Measurements from ENCODE around the gene MRPS34. TPM values are rescaled to one million over a fixed set of nuclear protein-coding genes. Genes with fewer than 3 reads are reported as not detected.

Gene MRPS34
- total RNA-seq, 3 donors from 2014 or later: 89.1 to 107 (median 91.0) TPM

DNA sequence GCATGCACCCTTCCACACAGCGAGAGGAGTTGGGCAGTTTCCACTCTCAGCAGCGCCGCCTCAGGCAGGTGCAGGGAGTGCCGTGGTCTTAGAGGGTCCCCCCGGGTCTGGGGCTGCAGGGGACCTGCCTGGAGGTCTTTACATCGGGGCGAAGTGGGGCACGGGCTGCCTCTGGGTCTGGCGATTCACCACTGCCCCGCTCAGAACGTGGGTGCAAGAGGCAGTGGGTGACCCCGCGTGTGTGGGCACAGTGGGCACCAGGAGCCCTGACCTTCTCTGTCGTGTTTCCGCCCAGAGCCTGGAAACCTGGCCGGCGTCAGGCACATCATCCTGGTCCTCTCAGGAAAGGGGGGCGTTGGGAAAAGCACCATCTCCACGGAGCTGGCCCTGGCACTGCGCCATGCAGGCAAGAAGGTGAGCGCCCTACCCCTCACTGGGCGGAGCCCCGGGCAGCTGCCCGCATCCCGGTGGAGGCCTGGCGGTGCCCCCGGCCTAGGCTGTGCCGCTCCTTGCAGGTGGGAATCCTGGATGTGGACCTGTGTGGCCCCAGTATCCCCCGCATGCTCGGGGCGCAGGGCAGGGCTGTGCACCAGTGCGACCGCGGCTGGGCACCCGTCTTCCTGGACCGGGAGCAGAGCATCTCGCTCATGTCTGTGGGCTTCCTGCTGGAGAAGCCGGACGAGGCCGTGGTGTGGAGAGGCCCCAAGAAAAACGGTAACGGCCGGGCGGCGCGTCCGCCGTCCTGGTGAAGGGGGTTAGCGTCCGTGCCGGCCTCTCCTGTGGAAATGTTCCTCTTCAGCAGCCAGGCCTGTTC, 13.5 kb upstream of the MRPS34 start:
- no peak for ATAC-seq
- intact Hi-C loops (cut with DNase I, micrococcal nuclease): no loop called here
- Histone ChIP-seq H3K4me1 (ENCODE audit: low read depth) (peaks cover 11% of the 10 kb centered on the region), H3K9me3 (no peaks in the 10 kb centered on the region), H3K36me3 (ENCODE audit: low read depth) (peaks cover 4% of the 10 kb centered on the region), H3K4me3 (no peak overlapping the region)
- DNase-seq: peak in 1 of 3 donors; percentile 30
- no peak for TF ChIP-seq CTCF (IDR thresholded peaks at IDR 0.05)

DNA sequence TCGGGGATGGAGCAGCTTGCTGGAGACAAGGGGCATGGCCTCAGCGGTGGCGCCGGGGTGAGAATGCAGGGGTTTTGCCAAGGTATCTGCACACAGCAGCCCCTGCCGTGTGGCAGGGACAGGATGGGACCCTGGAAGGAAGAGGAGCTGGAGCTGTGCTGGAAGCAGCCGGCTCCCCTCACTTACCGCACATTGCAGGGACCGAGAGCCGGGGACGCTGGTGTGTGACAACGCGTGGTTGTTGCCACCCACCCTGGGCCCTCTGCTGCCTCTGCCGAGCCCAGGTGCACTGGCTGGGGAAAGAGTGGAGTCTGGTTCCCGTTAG, 12.9 kb upstream of the MRPS34 start:
- Histone ChIP-seq H3K9me3 (no peaks in the 10 kb centered on the region), H3K4me1 (ENCODE audit: low read depth) (peaks cover 17% of the 10 kb centered on the region), H3K36me3 (ENCODE audit: low read depth) (peaks cover 4% of the 10 kb centered on the region), H3K4me3 (no peak overlapping the region)
- intact Hi-C loops (cut with DNase I, micrococcal nuclease): no loop called here
- DNase-seq (peak in 1 of 3 donors; percentile 50), ATAC-seq (no peak)
- TF ChIP-seq CTCF (IDR thresholded peaks at IDR 0.05): no peak

DNA sequence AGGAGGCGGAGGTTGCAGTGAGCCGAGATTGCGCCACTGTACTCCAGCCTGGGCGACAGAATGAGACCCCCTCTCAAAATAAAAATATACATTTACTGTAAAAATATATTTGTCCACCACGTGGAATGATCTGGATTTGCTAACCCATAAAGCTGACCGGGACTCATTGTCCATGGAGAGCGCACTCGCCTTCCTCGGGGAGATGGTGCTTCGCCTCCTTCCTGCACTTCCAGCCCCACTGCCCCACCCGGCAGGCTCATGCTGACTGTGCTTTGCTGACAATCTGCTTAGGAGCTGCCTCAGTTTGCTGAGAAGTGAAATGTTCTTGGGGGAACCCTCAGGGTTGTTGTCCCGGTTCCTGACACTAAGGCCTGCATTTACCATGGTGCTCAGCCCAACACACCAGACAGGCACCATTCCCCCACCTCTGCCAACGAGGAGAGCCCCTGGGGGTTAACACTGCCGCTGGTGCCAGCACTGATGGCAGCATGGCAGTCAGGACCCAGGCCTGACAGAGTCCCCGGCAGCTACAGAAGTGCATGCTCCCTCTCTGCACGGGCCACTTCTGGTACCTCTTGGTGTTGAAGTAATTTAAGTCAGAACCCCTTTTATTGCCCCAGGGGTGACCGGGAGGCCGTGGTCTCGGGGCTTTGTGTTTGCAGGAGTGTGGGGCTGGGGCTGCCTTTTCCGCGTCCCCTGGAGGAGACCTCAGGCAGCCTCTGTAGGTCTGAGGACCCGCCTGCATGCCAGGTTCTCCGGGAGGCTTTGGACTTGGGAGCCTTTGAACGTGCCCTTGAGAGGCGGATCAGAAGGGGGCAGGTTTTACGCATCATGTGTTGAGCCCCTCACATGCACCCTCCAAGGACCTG, 12.3 kb upstream of the MRPS34 start:
- no peaks in the 10 kb centered on the region for H3K9me3 ChIP-seq
- H3K36me3 ChIP-seq (ENCODE audit: low read depth): peaks cover 4% of the 10 kb centered on the region
- no peak overlapping the region for H3K4me3 ChIP-seq
- peaks cover 17% of the 10 kb centered on the region for H3K4me1 ChIP-seq (ENCODE audit: low read depth)
- intact Hi-C loops (cut with DNase I, micrococcal nuclease): no loop called here
- ATAC-seq: no peak
- no peak for TF ChIP-seq CTCF (IDR thresholded peaks at IDR 0.05)
- peak in 1 of 3 donors; percentile 20 for DNase-seq

- Histone ChIP-seq H3K36me3 (ENCODE audit: low read depth) (peaks cover 6% of the 10 kb centered on the region), H3K4me1 (ENCODE audit: low read depth) (peaks cover 17% of the 10 kb centered on the region), H3K4me3 (peak within 1 kb of the TSS; percentile 69), H3K9me3 (no peaks in the 10 kb centered on the region)
- peak; percentile 27 for TF ChIP-seq CTCF (IDR thresholded peaks at IDR 0.05)
- intact Hi-C loops (cut with DNase I, micrococcal nuclease): no loop called here
- ATAC-seq (peak; percentile 91), DNase-seq (peak; percentile 99 to 100 (median 99))
These were observed 9.7 kb upstream of the MRPS34 start, which contains the start of the genes NUBP2 and SPSB3 for GRCh38 chr16:1782408-1783264. Gene NUBP2, plus strand, starts transcription at chr16:1782960. Its CDS starts 61 bp downstream, at chr16:1783021. Gene SPSB3, minus strand, starts transcription at chr16:1782571. Its CDS starts 1,088 bp downstream, at chr16:1781483.
